GM12892 (cell line): ENCODE measurements around the gene PDE6A.

ENCODE experiments used
- POLR2A ChIP-seq: IDR thresholded peaks from 2 replicates; pipeline ENCODE4 v1.6.1; 2011; ENCODE audit warnings: low read depth, low read length, control low read depth
- POLR2AphosphoS5 ChIP-seq: IDR thresholded peaks from 2 replicates; pipeline ENCODE4 v1.6.1; 2011; ENCODE audit warnings: low read depth, low read length, control low read depth

- TF ChIP-seq POLR2AphosphoS5 (no peak), POLR2A (no peak)
Measured at GRCh38 chr5:149888280-149888679, 56.3 kb downstream of the PDE6A start.
